K562 (cell line): ENCODE data around the gene RAPGEFL1. TPM values are rescaled to one million over a fixed set of nuclear protein-coding genes. Genes with fewer than 3 reads are reported as not detected.

Experiments used
- CC2D1A ChIP-seq: fragments of 450-650 bp; IDR thresholded peaks from 2 replicates; pipeline ENCODE4 v1.6.1; 2017; ENCODE audit warnings: mild to moderate bottlenecking
- CREB1 ChIP-seq, 2 experiments: sonication (generic) in 1 of 2; formaldehyde crosslinking in 1 of 2; IDR thresholded peaks; 2 replicates each; pipeline versions ENCODE4 v1.6.1 to v1.8.0; 2012 to 2022; ENCODE audit warnings: inconsistent platforms in 1 of 2, mild to moderate bottlenecking in 1 of 2, missing genetic modification reagents in 1 of 2, moderate library complexity in 1 of 2
- CSDE1 ChIP-seq, 2 experiments: fragments of 450-650 bp; IDR thresholded peaks; 2 replicates each; pipeline ENCODE4 v1.6.1; 2016; ENCODE audit warnings: mild to moderate bottlenecking in 1 of 2
- CXXC5 ChIP-seq: fragments of 250-450 bp; sonication (Bioruptor Pico); IDR thresholded peaks from 2 replicates; pipeline ENCODE4 v1.8.0; 2022; ENCODE audit warnings: inconsistent platforms, mild to moderate bottlenecking, moderate library complexity
- DACH1 ChIP-seq: fragments of 450-650 bp; IDR thresholded peaks from 2 replicates; pipeline ENCODE4 v1.6.1; 2018; ENCODE audit not compliant: partially characterized antibody
- FIP1L1 ChIP-seq: fragments of 200-400 bp; formaldehyde crosslinking; IDR thresholded peaks from 2 replicates; pipeline ENCODE4 v1.6.1; 2018; ENCODE audit warnings: mild to moderate bottlenecking, low read depth, low read length; ENCODE audit not compliant: poor library complexity, severe bottlenecking
- HDAC2 ChIP-seq: fragments of 450-650 bp; IDR thresholded peaks from 2 replicates; pipeline ENCODE4 v1.6.1; 2016; ENCODE audit warnings: mild to moderate bottlenecking
- HMG20A ChIP-seq: fragments of 450-650 bp; formaldehyde crosslinking; conservative IDR thresholded peaks from 2 replicates; pipeline ENCODE4 v1.4.0; 2020; ENCODE audit warnings: mild to moderate bottlenecking, mixed read lengths
- LCOR ChIP-seq: sonication (generic); formaldehyde crosslinking; IDR thresholded peaks from 2 replicates; pipeline ENCODE4 v1.8.0; 2022; ENCODE audit warnings: mild to moderate bottlenecking, missing genetic modification reagents
- NCOA4 ChIP-seq: fragments of 450-650 bp; IDR thresholded peaks from 2 replicates; pipeline ENCODE4 v1.6.1; 2018; ENCODE audit warnings: mild to moderate bottlenecking; ENCODE audit not compliant: partially characterized antibody
- NFATC3 ChIP-seq: fragments of 450-650 bp; IDR thresholded peaks from 2 replicates; pipeline ENCODE4 v1.6.1; 2017; ENCODE audit warnings: mild to moderate bottlenecking
- POLR2B ChIP-seq: fragments of 450-650 bp; IDR thresholded peaks from 2 replicates; pipeline ENCODE4 v1.6.1; 2018; ENCODE audit warnings: low read depth; ENCODE audit not compliant: partially characterized antibody
- RB1 ChIP-seq: fragments of 450-650 bp; IDR thresholded peaks from 2 replicates; pipeline ENCODE4 v1.6.1; 2017; ENCODE audit warnings: low read depth, mild to moderate bottlenecking
- RFX1 ChIP-seq: fragments of 450-650 bp; IDR thresholded peaks from 2 replicates; pipeline ENCODE4 v1.6.1; 2016; ENCODE audit warnings: mild to moderate bottlenecking, moderate library complexity
- RHOXF2B ChIP-seq: fragments of 250-450 bp; sonication (Bioruptor Pico); conservative IDR thresholded peaks from 2 replicates; pipeline ENCODE4 v1.5.1; 2021
- SMC3 ChIP-seq: conservative IDR thresholded peaks from 2 replicates; pipeline ENCODE4 v1.6.1; 2011; ENCODE audit warnings: low read depth, low read length, improper control_type of control experiment; ENCODE audit not compliant: insufficient read depth
- TCFL5 ChIP-seq: fragments of 250-450 bp; sonication (Bioruptor Pico); conservative IDR thresholded peaks from 2 replicates; pipeline ENCODE4 v1.6.1; 2021; ENCODE audit warnings: mild to moderate bottlenecking, moderate library complexity, matching md5 sums
- ZFP1 ChIP-seq: fragments of 450-650 bp; formaldehyde crosslinking; IDR thresholded peaks from 2 replicates; pipeline ENCODE4 v1.4.0; 2020; ENCODE audit warnings: mild to moderate bottlenecking, mixed read lengths
- ZFX ChIP-seq: sonication (generic); formaldehyde crosslinking; IDR thresholded peaks from 2 replicates; pipeline ENCODE4 v1.8.0; 2022; ENCODE audit warnings: mild to moderate bottlenecking, missing genetic modification reagents, moderate library complexity
- ZNF232 ChIP-seq: sonication (generic); formaldehyde crosslinking; IDR thresholded peaks from 2 replicates; pipeline ENCODE4 v1.8.0; 2022; ENCODE audit warnings: mild to moderate bottlenecking, missing genetic modification reagents
- ZNF263 ChIP-seq: sonication (generic); formaldehyde crosslinking; IDR thresholded peaks from 2 replicates; pipeline ENCODE4 v1.8.0; 2022; ENCODE audit warnings: mild to moderate bottlenecking, missing genetic modification reagents, borderline replicate concordance
- polyA plus RNA-seq, 8 experiments: library from polyadenylated mRNA; depleted of rRNA in 4 of 8; stranded (reverse) in 5 of 8; unstranded in 3 of 8; fragments of >200 nt; fragmentation: Nextera tagmentation in 2 of 8; fragmentation: Illumina TruSeq in 1 of 8; extraction: Ambion mirVana in 2 of 8; extraction: Trizol in 1 of 8; gene quantifications; 2 replicates each; pipeline versions ENCODE4 v1.2.1 to v1.2.3, GENCODE V29; 2011 to 2014; ENCODE audit warnings: inconsistent platforms in 1 of 8, missing spikeins in 1 of 8
- total RNA-seq, 7 experiments: library from RNA; depleted of rRNA in 6 of 7; stranded (reverse); fragments of >200 nt in 6 of 7; fragmentation: Illumina TruSeq in 2 of 7; extraction: Trizol in 2 of 7; gene quantifications; 2 replicates each; pipeline versions ENCODE4 v1.2.1 to v1.2.3, GENCODE V29; 2011 to 2021; ENCODE audit warnings: low replicate concordance in 1 of 7
- TF ChIP-seq, protein P1 (sequence below), 2 experiments: fragments of 450-650 bp; conservative IDR thresholded peaks; 2 replicates each; pipeline ENCODE4 v1.6.1; 2017; ENCODE audit warnings: mild to moderate bottlenecking in 2 of 2, moderate library complexity in 2 of 2
- TF ChIP-seq, protein P2 (sequence below): fragments of 250-450 bp; sonication (Bioruptor Pico); IDR thresholded peaks from 2 replicates; pipeline ENCODE4 v1.8.0; 2022; ENCODE audit warnings: moderate library complexity, mild to moderate bottlenecking, inconsistent platforms
- TF ChIP-seq, protein P3 (sequence below): fragments of 250-450 bp; sonication (Bioruptor Pico); IDR thresholded peaks from 2 replicates; pipeline ENCODE4 v1.5.0; 2020; ENCODE audit warnings: mild to moderate bottlenecking, borderline replicate concordance
- TF ChIP-seq, protein P4 (sequence below): fragments of 450-650 bp; conservative IDR thresholded peaks from 2 replicates; pipeline ENCODE4 v1.6.1; 2016; ENCODE audit warnings: missing genetic modification characterization, low read depth, mild to moderate bottlenecking, missing compliant biosample characterization, moderate library complexity

The RAPGEFL1 gene
- total and polyA plus RNA-seq, 9 of the 15 experiments (the other 6 are each of a cell fraction or from before 2014, with no cell fraction given): 0.18 to 4.1 (median 2.1) TPM

DNA sequence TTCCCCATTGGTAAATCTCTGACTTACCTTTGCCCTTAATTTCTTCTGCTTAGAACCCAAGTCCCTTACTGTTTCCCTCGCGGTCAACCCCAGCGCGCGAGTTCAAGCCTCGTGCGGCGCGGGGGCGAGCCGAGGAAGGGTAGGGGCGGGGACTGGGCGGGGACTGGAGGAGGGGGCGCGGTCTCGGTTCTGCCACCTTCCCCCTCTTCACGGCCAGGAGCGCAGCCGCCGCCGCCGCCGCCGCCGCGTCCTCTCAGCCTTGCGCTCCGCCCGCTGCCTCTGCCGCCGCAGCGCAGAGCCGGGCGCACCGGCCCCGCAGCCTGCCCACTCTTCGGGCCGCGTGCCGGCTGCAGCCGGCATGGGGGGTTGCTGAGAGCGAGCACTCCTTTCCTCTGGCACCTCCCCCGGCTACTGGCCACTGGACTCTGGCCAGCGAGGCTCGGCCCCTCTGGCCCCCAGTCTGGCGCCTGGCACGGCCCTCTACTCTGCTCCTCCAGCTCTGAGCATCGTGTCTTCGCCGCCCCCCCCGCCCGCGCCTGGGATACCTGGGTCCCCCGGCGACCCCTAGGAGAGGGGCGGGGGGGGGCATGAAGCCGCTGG, at the start of gene RAPGEFL1 (continued):
- peak; percentile 15 for TF ChIP-seq FIP1L1
- TF ChIP-seq, protein P1, sequence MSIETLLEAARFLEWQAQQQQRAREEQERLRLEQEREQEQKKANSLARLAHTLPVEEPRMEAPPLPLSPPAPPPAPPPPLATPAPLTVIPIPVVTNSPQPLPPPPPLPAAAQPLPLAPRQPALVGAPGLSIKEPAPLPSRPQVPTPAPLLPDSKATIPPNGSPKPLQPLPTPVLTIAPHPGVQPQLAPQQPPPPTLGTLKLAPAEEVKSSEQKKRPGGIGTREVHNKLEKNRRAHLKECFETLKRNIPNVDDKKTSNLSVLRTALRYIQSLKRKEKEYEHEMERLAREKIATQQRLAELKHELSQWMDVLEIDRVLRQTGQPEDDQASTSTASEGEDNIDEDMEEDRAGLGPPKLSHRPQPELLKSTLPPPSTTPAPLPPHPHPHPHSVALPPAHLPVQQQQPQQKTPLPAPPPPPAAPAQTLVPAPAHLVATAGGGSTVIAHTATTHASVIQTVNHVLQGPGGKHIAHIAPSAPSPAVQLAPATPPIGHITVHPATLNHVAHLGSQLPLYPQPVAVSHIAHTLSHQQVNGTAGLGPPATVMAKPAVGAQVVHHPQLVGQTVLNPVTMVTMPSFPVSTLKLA (conservative IDR thresholded peaks at IDR 0.05): peak in 1 of 2 experiments; percentile 64; a peak in 2 of 4 replicates
- no peak for TF ChIP-seq HDAC2
- no peak for TF ChIP-seq CC2D1A
- TF ChIP-seq TCFL5: no peak
- no peak for TF ChIP-seq ZNF263 (CRISPR knock-in tag)
- TF ChIP-seq, protein P2, sequence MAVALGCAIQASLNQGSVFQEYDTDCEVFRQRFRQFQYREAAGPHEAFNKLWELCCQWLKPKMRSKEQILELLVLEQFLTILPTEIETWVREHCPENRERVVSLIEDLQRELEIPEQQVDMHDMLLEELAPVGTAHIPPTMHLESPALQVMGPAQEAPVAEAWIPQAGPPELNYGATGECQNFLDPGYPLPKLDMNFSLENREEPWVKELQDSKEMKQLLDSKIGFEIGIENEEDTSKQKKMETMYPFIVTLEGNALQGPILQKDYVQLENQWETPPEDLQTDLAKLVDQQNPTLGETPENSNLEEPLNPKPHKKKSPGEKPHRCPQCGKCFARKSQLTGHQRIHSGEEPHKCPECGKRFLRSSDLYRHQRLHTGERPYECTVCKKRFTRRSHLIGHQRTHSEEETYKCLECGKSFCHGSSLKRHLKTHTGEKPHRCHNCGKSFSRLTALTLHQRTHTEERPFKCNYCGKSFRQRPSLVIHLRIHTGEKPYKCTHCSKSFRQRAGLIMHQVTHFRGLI (CRISPR knock-in tag): no peak
- TF ChIP-seq ZNF232 (CRISPR knock-in tag): no peak
- TF ChIP-seq LCOR (CRISPR knock-in tag): no peak
- no peak for TF ChIP-seq HMG20A
- TF ChIP-seq ZFP1 (CRISPR knock-in tag): no peak
- no peak for TF ChIP-seq RFX1
- TF ChIP-seq CREB1 (IDR thresholded peaks at IDR 0.05): no peak; the same call in 1 of the 2 replicates
- no peak for TF ChIP-seq CREB1 (CRISPR knock-in tag; IDR thresholded peaks at IDR 0.05)
- no peak for TF ChIP-seq POLR2B
- peak; percentile 8; the same call in 1 of the 2 replicates for TF ChIP-seq ZFX (CRISPR knock-in tag)
- TF ChIP-seq, protein P3, sequence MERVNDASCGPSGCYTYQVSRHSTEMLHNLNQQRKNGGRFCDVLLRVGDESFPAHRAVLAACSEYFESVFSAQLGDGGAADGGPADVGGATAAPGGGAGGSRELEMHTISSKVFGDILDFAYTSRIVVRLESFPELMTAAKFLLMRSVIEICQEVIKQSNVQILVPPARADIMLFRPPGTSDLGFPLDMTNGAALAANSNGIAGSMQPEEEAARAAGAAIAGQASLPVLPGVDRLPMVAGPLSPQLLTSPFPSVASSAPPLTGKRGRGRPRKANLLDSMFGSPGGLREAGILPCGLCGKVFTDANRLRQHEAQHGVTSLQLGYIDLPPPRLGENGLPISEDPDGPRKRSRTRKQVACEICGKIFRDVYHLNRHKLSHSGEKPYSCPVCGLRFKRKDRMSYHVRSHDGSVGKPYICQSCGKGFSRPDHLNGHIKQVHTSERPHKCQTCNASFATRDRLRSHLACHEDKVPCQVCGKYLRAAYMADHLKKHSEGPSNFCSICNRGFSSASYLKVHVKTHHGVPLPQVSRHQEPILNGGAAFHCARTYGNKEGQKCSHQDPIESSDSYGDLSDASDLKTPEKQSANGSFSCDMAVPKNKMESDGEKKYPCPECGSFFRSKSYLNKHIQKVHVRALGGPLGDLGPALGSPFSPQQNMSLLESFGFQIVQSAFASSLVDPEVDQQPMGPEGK: no peak
- TF ChIP-seq, protein P4, sequence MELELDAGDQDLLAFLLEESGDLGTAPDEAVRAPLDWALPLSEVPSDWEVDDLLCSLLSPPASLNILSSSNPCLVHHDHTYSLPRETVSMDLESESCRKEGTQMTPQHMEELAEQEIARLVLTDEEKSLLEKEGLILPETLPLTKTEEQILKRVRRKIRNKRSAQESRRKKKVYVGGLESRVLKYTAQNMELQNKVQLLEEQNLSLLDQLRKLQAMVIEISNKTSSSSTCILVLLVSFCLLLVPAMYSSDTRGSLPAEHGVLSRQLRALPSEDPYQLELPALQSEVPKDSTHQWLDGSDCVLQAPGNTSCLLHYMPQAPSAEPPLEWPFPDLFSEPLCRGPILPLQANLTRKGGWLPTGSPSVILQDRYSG (tag): no peak
- no peak for TF ChIP-seq SMC3
- no peak for TF ChIP-seq RHOXF2B (CRISPR knock-in tag)
- TF ChIP-seq CSDE1 (IDR thresholded peaks at IDR 0.05): no peak
- peak; percentile 73 for TF ChIP-seq CXXC5 (CRISPR knock-in tag)
- TF ChIP-seq NFATC3: no peak
- no peak for TF ChIP-seq DACH1
- TF ChIP-seq RB1: peak; percentile 51; the same call in 1 of the 2 replicates
- no peak for TF ChIP-seq NCOA4
